ENCODE results near the gene USP32. TPM values are rescaled to one million over a fixed set of nuclear protein-coding genes. Genes with fewer than 3 reads are reported as not detected.

Gene USP32
- total RNA-seq, 1 donor: 59.1 TPM

- TF ChIP-seq CTCF (IDR thresholded peaks at IDR 0.05; ENCODE audit: insufficient read depth, low read length): no peak
Measured at GRCh38 chr17:60328679-60329078, 63.3 kb downstream of the USP32 start.

GRCh38 chr17:60327901-60328273, 64.0 kb downstream of the USP32 start:
- no peak for DNase-seq (ENCODE audit: low read depth)
- no peak for TF ChIP-seq CTCF (IDR thresholded peaks at IDR 0.05; ENCODE audit: insufficient read depth, low read length)
- H3K4me3 ChIP-seq (ENCODE audit: low read depth, low read length): no peak overlapping the region

More at GRCh38 chr17:60328679-60329078, 63.3 kb downstream of the USP32 start:
- DNase-seq (ENCODE audit: low read depth): no peak
- no peak overlapping the region for H3K4me3 ChIP-seq (ENCODE audit: low read depth, low read length)

GRCh38 chr17:60327134-60327900, 64.6 kb downstream of the USP32 start:
- H3K4me3 ChIP-seq (ENCODE audit: low read depth, low read length): no peak overlapping the region
- no peak for DNase-seq (ENCODE audit: low read depth)
- no peak for TF ChIP-seq CTCF (IDR thresholded peaks at IDR 0.05; ENCODE audit: insufficient read depth, low read length)

- no peak for TF ChIP-seq CTCF (IDR thresholded peaks at IDR 0.05; ENCODE audit: insufficient read depth, low read length)
- DNase-seq (ENCODE audit: low read depth): no peak
- no peak overlapping the region for H3K4me3 ChIP-seq (ENCODE audit: low read depth, low read length)
Measured at GRCh38 chr17:60326702-60327101, 65.2 kb downstream of the USP32 start.

- no peak for DNase-seq (ENCODE audit: low read depth)
- TF ChIP-seq CTCF (IDR thresholded peaks at IDR 0.05; ENCODE audit: insufficient read depth, low read length): no peak
- no peak overlapping the region for H3K4me3 ChIP-seq (ENCODE audit: low read depth, low read length)
Measured at GRCh38 chr17:60325730-60326524, 66.0 kb downstream of the USP32 start.

GRCh38 chr17:60323754-60324153, 68.2 kb downstream of the USP32 start:
- no peak for DNase-seq (ENCODE audit: low read depth)
- H3K4me3 ChIP-seq (ENCODE audit: low read depth, low read length): no peak overlapping the region
- TF ChIP-seq CTCF (IDR thresholded peaks at IDR 0.05; ENCODE audit: insufficient read depth, low read length): no peak
